Natural killer cell (primary cell): ENCODE measurements around the gene CCDC57. TPM values are rescaled to one million over a fixed set of nuclear protein-coding genes. Genes with fewer than 3 reads are reported as not detected.

ENCODE experiments used
- ATAC-seq, 3 donors: fragments of 150-1000 bp in 2 of 3; fragments of 200-7000 bp in 1 of 3; cut with Tn5 transposase; 1 replicate in 1 of 3; 2 replicates in 2 of 3; pipeline ENCODE4 v1.10.0; 2021; ENCODE audit warnings: mild to moderate bottlenecking in 2 of 3, moderate library complexity in 2 of 3
- DNase-seq, 2 donors: peaks; one replicate each; pipeline versions ENCODE4 v3.0.0 to v3.0.0-alpha.2; 2013 to 2021; ENCODE audit warnings: mixed read lengths in 1 of 2
- H3K27ac ChIP-seq: one replicate; pipeline ENCODE4 v1.5.1; 2013; ENCODE audit warnings: mild to moderate bottlenecking, low read length
- H3K27me3 ChIP-seq: one replicate; pipeline ENCODE4 v1.6.1; 2013; ENCODE audit warnings: low read length; ENCODE audit not compliant: control insufficient read depth, insufficient read depth
- H3K36me3 ChIP-seq: one replicate; pipeline ENCODE4 v1.6.1; 2013; ENCODE audit warnings: low read length; ENCODE audit not compliant: control insufficient read depth, insufficient read depth
- H3K4me1 ChIP-seq: one replicate; pipeline ENCODE4 v1.6.1; 2013; ENCODE audit warnings: low read length; ENCODE audit not compliant: control insufficient read depth, insufficient read depth
- H3K4me3 ChIP-seq: one replicate; pipeline ENCODE4 v1.5.1; 2013; ENCODE audit warnings: low read length
- H3K9me3 ChIP-seq: one replicate; pipeline ENCODE4 v1.6.1; 2013; ENCODE audit warnings: low read length; ENCODE audit not compliant: control insufficient read depth, insufficient read depth
- H3K27ac Mint-ChIP-seq, 2 donors: one replicate each; pipeline ENCODE4 v1.8.0; 2022; ENCODE audit warnings: mild to moderate bottlenecking in 2 of 2, mixed read lengths in 2 of 2, moderate library complexity in 1 of 2
- H3K27me3 Mint-ChIP-seq, 2 donors: one replicate each; pipeline ENCODE4 v1.8.0; 2022; ENCODE audit warnings: low read depth in 2 of 2, mixed read lengths in 2 of 2
- H3K36me3 Mint-ChIP-seq: one replicate; pipeline ENCODE4 v1.8.0; 2022; ENCODE audit warnings: mixed read lengths
- H3K4me1 Mint-ChIP-seq, 2 donors: one replicate each; pipeline ENCODE4 v1.8.0; 2022; ENCODE audit warnings: mixed read lengths in 2 of 2
- H3K4me3 Mint-ChIP-seq: one replicate; pipeline ENCODE4 v1.8.0; 2022; ENCODE audit warnings: mild to moderate bottlenecking, moderate library complexity, mixed read lengths
- H3K9me3 Mint-ChIP-seq, 2 donors: one replicate each; pipeline ENCODE4 v1.8.0; 2022; ENCODE audit warnings: mixed read lengths in 2 of 2
- CTCF ChIP-seq: fragments of 200-600 bp; IDR thresholded peaks from one replicate; pipeline ENCODE4 v1.8.0; 2022; ENCODE audit warnings: antibody characterized with exemption
- WGBS: methylation state at CpG from one replicate; pipeline ENCODE4 v1.1.7; 2013; ENCODE audit warnings: missing lambda C conversion rate; ENCODE audit not compliant: insufficient coverage; 5-methylcytosine and 5-hydroxymethylcytosine counted together
- intact Hi-C: fragments of 100-400 bp; cut with micrococcal nuclease; formaldehyde crosslinking; loops from one replicate; pipeline ENCODE4 v1.14.2; 2022
- total RNA-seq, 4 donors: library from RNA; stranded (reverse); fragments of 120-200 nt in 1 of 4; gene quantifications; one replicate each; pipeline versions ENCODE4 v1.2.3 to v1.2.4, GENCODE V29; 2013 to 2022

Gene CCDC57
- total RNA-seq, 3 donors from 2014 or later (not counting 1 experiment from before 2014, with no cell fraction given), result 69.7 to 79.2 (median 75.1) TPM

DNA sequence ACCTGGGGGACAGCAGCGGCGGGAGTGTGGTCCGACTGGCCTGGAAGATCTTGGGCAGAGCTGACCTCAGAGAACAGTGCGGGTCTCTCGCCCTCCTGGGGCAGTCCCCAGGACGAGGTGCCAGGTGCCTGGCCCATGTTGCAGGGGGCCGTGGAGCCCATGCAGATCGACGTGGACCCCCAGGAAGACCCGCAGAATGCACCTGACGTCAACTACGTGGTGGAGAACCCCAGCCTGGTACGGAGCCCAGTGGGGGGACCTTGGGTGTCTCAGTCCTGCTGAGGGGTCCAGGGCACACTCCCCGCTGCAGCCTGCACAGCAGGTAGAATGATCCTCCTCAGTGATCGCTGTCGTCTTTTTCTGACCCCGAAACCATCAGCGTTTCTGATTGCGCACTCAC, 159.5 kb downstream of the CCDC57 start:
- H3K4me1 Mint-ChIP-seq, result peaks cover 0 to 16% of the 10 kb centered on the region in 2 donors
- H3K27ac Mint-ChIP-seq, result no peak overlapping the region
- ATAC-seq, result no peak

DNA sequence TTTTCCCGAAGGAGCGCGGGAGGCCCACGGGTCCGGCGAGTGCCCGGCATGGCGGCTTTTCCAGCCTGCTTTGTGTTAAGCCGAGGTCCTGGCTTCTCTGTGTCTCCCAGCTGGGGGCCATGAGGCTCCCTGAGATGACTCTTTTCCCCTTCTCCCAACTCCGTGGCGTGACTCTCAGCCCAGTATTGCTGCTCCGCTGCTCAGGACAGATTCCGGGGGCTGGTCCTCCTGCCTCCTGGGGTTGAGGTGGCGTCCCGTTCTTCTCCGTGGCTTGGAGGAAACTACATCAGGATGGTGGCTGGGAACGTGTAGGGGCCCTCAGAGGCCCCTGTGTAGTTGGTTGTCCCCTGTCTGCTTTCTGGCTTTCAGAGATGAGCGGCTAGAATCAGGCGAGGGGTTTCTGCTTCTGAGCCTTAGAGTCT, 160.0 kb downstream of the CCDC57 start:
- 45% methylated on average over 19 of the region's 19 CpGs for WGBS
- no peak for ATAC-seq

More for the DNA sequence above, 159.5 kb downstream of the CCDC57 start:
- Histone ChIP-seq H3K9me3 (no peaks in the 10 kb centered on the region), H3K4me3 (no peak overlapping the region), H3K36me3 (peaks cover 34% of the 10 kb centered on the region), H3K27ac (no peak overlapping the region), H3K4me1 (peaks cover 30% of the 10 kb centered on the region), H3K27me3 (no peaks in the 10 kb centered on the region)
- WGBS, result 92% methylated on average over 19 of the region's 19 CpGs
- H3K36me3 Mint-ChIP-seq, result no peaks in the 10 kb centered on the region
- intact Hi-C loops, result no loop called here
- no peak for TF ChIP-seq CTCF
- H3K27me3 Mint-ChIP-seq, result no peaks in the 10 kb centered on the region
- H3K4me3 Mint-ChIP-seq, result peak overlapping the region; percentile 69
- no peak for DNase-seq
- H3K9me3 Mint-ChIP-seq, result no peaks in the 10 kb centered on the region

DNA sequence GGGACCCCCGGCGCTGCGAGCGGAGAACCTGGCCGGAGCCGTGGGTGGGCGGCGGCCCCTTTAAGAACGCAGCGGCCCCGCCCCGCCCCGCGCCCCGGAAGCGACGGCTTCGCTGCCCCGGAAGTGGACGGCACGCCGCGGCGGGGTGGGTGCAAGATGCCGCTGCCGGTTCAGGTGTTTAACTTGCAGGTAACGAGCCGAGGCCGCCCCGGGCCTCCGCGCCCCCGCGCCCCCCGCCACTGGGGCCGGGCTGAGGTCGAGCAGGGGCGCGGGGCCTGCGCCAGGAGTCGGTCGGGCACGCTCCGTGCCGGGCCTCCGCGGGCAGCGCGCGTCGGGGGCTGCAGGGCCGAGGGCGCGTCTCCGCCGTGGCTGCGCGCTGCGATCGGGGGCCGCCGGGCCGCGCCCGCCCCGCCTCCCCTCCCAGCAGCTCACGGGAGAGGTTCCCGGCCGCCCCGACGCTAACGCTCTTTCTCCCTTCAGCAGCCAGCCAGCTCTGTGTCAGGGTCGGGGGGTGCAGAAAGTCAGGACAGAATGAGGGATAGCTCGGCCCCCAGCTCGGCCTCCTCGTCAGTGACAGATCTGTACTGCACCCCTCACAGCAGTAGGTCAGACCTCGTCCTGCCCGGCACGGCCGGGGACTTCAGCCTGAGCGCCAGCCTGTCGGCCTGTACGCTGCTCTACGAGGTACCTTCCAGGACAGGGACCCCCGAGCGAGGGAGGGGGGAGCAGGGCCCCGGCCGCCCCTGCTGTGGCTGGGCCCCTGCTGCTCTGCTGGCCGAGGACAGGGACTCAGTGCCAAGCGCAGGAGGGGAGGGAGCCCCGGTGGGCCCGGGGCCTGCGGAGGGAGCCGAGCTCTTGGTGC, 160.6 kb downstream of the CCDC57 start, which contains the start of the genes GPS1 and RFNG:
GPS1 (plus strand) TSS at position 123 of the 862 bp plus-strand sequence; CDS start at position 157, 34 bp downstream.
RFNG (minus strand) TSS at position 36 of the 862 bp plus-strand sequence. CDS start 45 bp downstream, outside the sequence.
- intact Hi-C loops, result loop anchor here (1.0 kb wide), 1 partner anchor 15 kb away; the partner anchor contains the start of gene DCXR

More for the DNA sequence above, 160.0 kb downstream of the CCDC57 start:
- peak overlapping the region in 1 of 2 donors; percentile 31 for H3K27ac Mint-ChIP-seq
- H3K27me3 ChIP-seq, result no peaks in the 10 kb centered on the region
- H3K27ac ChIP-seq, result no peak overlapping the region
- no peaks in the 10 kb centered on the region for H3K36me3 Mint-ChIP-seq
- peak overlapping the region; percentile 77 for H3K4me3 ChIP-seq
- intact Hi-C loops, result no loop called here
- TF ChIP-seq CTCF, result no peak
- H3K4me3 Mint-ChIP-seq, result peak overlapping the region; percentile 65
- no peaks in the 10 kb centered on the region for H3K27me3 Mint-ChIP-seq
- DNase-seq, result no peak
- H3K4me1 Mint-ChIP-seq, result peaks cover 0 to 16% of the 10 kb centered on the region in 2 donors
- peaks cover 34% of the 10 kb centered on the region for H3K36me3 ChIP-seq
- H3K4me1 ChIP-seq, result peaks cover 30% of the 10 kb centered on the region
- no peaks in the 10 kb centered on the region for H3K9me3 ChIP-seq
- no peaks in the 10 kb centered on the region for H3K9me3 Mint-ChIP-seq

More for the DNA sequence above, 160.6 kb downstream of the CCDC57 start, which contains the start of the genes GPS1 and RFNG:
- Mint-ChIP-seq H3K27me3 (no peaks in the 10 kb centered on the region), H3K36me3 (no peaks in the 10 kb centered on the region), H3K27ac (peak within 1 kb of the TSS in 1 of 2 donors; percentile 71), H3K4me3 (peak within 1 kb of the TSS; percentile 87), H3K9me3 (no peaks in the 10 kb centered on the region), H3K4me1 (peaks cover 0 to 16% of the 10 kb centered on the region in 2 donors)
- ATAC-seq, result peak; percentile 86 to 97 (median 95)
- H3K36me3 ChIP-seq, result peaks cover 29% of the 10 kb centered on the region
- no peaks in the 10 kb centered on the region for H3K27me3 ChIP-seq
- H3K4me1 ChIP-seq, result peaks cover 30% of the 10 kb centered on the region
- H3K27ac ChIP-seq, result no peak within 1 kb of the TSS
- peak within 1 kb of the TSS; percentile 77 for H3K4me3 ChIP-seq
- no peaks in the 10 kb centered on the region for H3K9me3 ChIP-seq
- under 1% methylated on average over 94 of the region's 94 CpGs for WGBS
- TF ChIP-seq CTCF, result no peak
- peak; percentile 73 to 86 for DNase-seq

Other genes with a start within 250 kb of the CCDC57 start
- gene ASPSCR1, start 235.2 kb downstream of the CCDC57 start, total RNA-seq, result 10 to 100 TPM; 29.7 to 43.5 (median 40.8) TPM
- gene CENPX, start 190.0 kb downstream of the CCDC57 start, total RNA-seq, result 10 to 100 TPM; 22.8 to 29.6 (median 27.0) TPM
- gene LRRC45, start 189.5 kb downstream of the CCDC57 start, total RNA-seq, result 10 to 100 TPM; 15.9 to 21.6 (median 16.8) TPM
- 1 to 10 TPM in 2 of 3 donors, under 1 TPM in 1; 0.61 to 2.2 (median 2.1) TPM for gene RAC3, start 181.2 kb downstream of the CCDC57 start, total RNA-seq
- gene DCXR, start 175.1 kb downstream of the CCDC57 start, total RNA-seq, result 100 to 1,000 TPM in 2 of 3 donors, 10 to 100 TPM in 1; 93.9 to 171 (median 145) TPM
- 10 to 100 TPM; 22.7 to 26.7 (median 23.2) TPM for gene RFNG, start 161.0 kb downstream of the CCDC57 start, total RNA-seq
- gene GPS1, start 160.9 kb downstream of the CCDC57 start, total RNA-seq, result 10 to 100 TPM; 78.9 to 87.6 (median 85.3) TPM
- gene DUS1L, start 147.0 kb downstream of the CCDC57 start, total RNA-seq, result 100 to 1,000 TPM; 122 to 144 (median 136) TPM
- 10 to 100 TPM; 53.8 to 56.2 (median 54.0) TPM for gene FASN, start 114.6 kb downstream of the CCDC57 start, total RNA-seq
- 100 to 1,000 TPM; 172 to 365 (median 296) TPM for gene SLC16A3, start 16.2 kb upstream of the CCDC57 start, total RNA-seq
- 100 to 1,000 TPM; 423 to 475 (median 468) TPM for gene CSNK1D, start 60.9 kb upstream of the CCDC57 start, total RNA-seq
- 100 to 1,000 TPM; 464 to 564 (median 522) TPM for gene CD7, start 104.8 kb upstream of the CCDC57 start, total RNA-seq
- gene SECTM1, start 120.9 kb upstream of the CCDC57 start, total RNA-seq, result 10 to 100 TPM in 1 of 3 donors, 1 to 10 TPM in 2; 3.6 to 11.2 (median 6.3) TPM
- gene TEX19, start 146.4 kb upstream of the CCDC57 start, total RNA-seq, result not detected
- gene UTS2R, start 158.9 kb upstream of the CCDC57 start, total RNA-seq, result under 1 TPM in 1 of 3 donors, not detected in 2; 0.28 TPM
- 10 to 100 TPM; 35.7 to 57.4 (median 51.5) TPM for gene HEXD, start 205.5 kb upstream of the CCDC57 start, total RNA-seq
- gene OGFOD3, start 205.7 kb upstream of the CCDC57 start, total RNA-seq, result 10 to 100 TPM; 21.6 to 28.6 (median 23.3) TPM
- 100 to 1,000 TPM; 168 to 219 (median 192) TPM for gene CYBC1, start 237.9 kb upstream of the CCDC57 start, total RNA-seq
- gene NARF, start 245.9 kb upstream of the CCDC57 start, total RNA-seq, result 100 to 1,000 TPM; 130 to 203 (median 158) TPM